GM18909 (cell line): ENCODE results near the gene CAPN7.

ENCODE experiments used
- ATAC-seq: cut with Tn5 transposase; IDR thresholded peaks from one replicate; pipeline ENCODE4 v1.9.1; 2021; ENCODE audit warnings: mild to moderate bottlenecking; ENCODE audit not compliant: unreplicated experiment, poor library complexity

CAPN7 gene

GRCh38 chr3:15197340-15198029, 8.6 kb upstream of the CAPN7 start:
- ATAC-seq, result no peak

GRCh38 chr3:15198686-15199085, 7.4 kb upstream of the CAPN7 start:
- no peak for ATAC-seq

- ATAC-seq, result no peak
Observed at GRCh38 chr3:15199493-15200105, 6.4 kb upstream of the CAPN7 start.

GRCh38 chr3:15204005-15204404, 2.0 kb upstream of the CAPN7 start:
- ATAC-seq, result no peak

- no peak for ATAC-seq
Observed at GRCh38 chr3:15205482-15205933, 538 bp upstream of the CAPN7 start.

GRCh38 chr3:15206662-15207576, 873 bp downstream of the CAPN7 start:
- peak; percentile 30 for ATAC-seq

- ATAC-seq, result no peak
Observed at GRCh38 chr3:15207836-15208504, 1.9 kb downstream of the CAPN7 start.

GRCh38 chr3:15211937-15212336, 5.9 kb downstream of the CAPN7 start:
- no peak for ATAC-seq

GRCh38 chr3:15214758-15215157, 8.7 kb downstream of the CAPN7 start:
- ATAC-seq, result no peak

- no peak for ATAC-seq
Observed at GRCh38 chr3:15215996-15216395, 9.9 kb downstream of the CAPN7 start.

- ATAC-seq, result no peak
Observed at GRCh38 chr3:15216501-15216900, 10.5 kb downstream of the CAPN7 start.

- ATAC-seq, result no peak
Observed at GRCh38 chr3:15217011-15217671, 11.1 kb downstream of the CAPN7 start.

- ATAC-seq, result no peak
Observed at GRCh38 chr3:15217841-15218267, 11.8 kb downstream of the CAPN7 start.

GRCh38 chr3:15218689-15219088, 12.6 kb downstream of the CAPN7 start:
- ATAC-seq, result no peak

GRCh38 chr3:15220056-15220455, 14.0 kb downstream of the CAPN7 start:
- no peak for ATAC-seq

- no peak for ATAC-seq
Observed at GRCh38 chr3:15220661-15221060, 14.6 kb downstream of the CAPN7 start.

GRCh38 chr3:15221574-15222217, 15.7 kb downstream of the CAPN7 start:
- ATAC-seq, result no peak

GRCh38 chr3:15223685-15224572, 17.9 kb downstream of the CAPN7 start:
- no peak for ATAC-seq
